ENCODE data around the gene FBXL2. TPM values are rescaled to one million over a fixed set of nuclear protein-coding genes. Genes with fewer than 3 reads are reported as not detected.

Gene FBXL2
- total and polyA plus RNA-seq, 2 of the 8 experiments (the other 6 are each of a cell fraction or from before 2014, with no cell fraction given), result 3.1 to 5.4 TPM

DNA sequence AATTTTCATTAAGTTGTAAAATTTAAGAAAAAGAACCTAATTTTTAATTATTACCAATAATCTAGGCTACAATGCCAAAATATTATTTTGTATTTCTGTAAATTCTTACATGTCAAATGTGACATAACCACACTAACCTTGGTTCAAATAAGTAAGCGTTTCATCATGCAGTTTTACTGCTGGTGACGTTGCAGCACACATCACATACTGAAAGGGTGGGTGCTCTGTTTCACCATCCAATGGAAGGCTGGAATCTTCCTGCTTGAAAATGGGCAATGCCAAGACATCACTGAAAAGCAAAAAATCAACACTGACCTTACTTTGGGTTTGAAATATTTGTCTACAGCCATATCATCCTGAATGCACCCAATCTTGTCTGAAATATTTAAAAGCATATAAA is 148.2 kb downstream of the FBXL2 start (continued):
- no peak for TF ChIP-seq SP2 (IDR thresholded peaks at IDR 0.05; ENCODE audit: low read length)
- TF ChIP-seq SAP30 (IDR thresholded peaks at IDR 0.05; ENCODE audit: insufficient read depth, insufficient replicate concordance, low read length), result no peak
- no peak for TF ChIP-seq ASH2L (IDR thresholded peaks at IDR 0.05; ENCODE audit: low read length)
- TF ChIP-seq ZNF274 (IDR thresholded peaks at IDR 0.05; ENCODE audit: borderline replicate concordance, extremely low read depth, low read length), result no peak
- no peak for TF ChIP-seq TCF12 (IDR thresholded peaks at IDR 0.05; ENCODE audit: low read depth, low read length)
- TF ChIP-seq CEBPB (IDR thresholded peaks at IDR 0.05; ENCODE audit: low read depth, low read length), result no peak
- no peak for TF ChIP-seq GTF2F1 (IDR thresholded peaks at IDR 0.05; ENCODE audit: borderline replicate concordance, low read depth, low read length)

All from H1 (cell line).